DND-41 (cell line): ENCODE data around the gene HOMER3.

Experiments
- EZH2 ChIP-seq: IDR thresholded peaks from 3 replicates; pipeline ENCODE4 v1.6.1; 2012; ENCODE audit warnings: borderline replicate concordance, low read depth, mild to moderate bottlenecking, moderate library complexity, low read length, inconsistent platforms; ENCODE audit not compliant: severe bottlenecking
- TF ChIP-seq, protein P1 (sequence below): IDR thresholded peaks from 2 replicates; pipeline ENCODE4 v1.5.1; 2012; ENCODE audit warnings: borderline replicate concordance, low read length, moderate library complexity, mild to moderate bottlenecking; ENCODE audit not compliant: poor library complexity, severe bottlenecking; ENCODE audit errors: extremely low read depth

DNA sequence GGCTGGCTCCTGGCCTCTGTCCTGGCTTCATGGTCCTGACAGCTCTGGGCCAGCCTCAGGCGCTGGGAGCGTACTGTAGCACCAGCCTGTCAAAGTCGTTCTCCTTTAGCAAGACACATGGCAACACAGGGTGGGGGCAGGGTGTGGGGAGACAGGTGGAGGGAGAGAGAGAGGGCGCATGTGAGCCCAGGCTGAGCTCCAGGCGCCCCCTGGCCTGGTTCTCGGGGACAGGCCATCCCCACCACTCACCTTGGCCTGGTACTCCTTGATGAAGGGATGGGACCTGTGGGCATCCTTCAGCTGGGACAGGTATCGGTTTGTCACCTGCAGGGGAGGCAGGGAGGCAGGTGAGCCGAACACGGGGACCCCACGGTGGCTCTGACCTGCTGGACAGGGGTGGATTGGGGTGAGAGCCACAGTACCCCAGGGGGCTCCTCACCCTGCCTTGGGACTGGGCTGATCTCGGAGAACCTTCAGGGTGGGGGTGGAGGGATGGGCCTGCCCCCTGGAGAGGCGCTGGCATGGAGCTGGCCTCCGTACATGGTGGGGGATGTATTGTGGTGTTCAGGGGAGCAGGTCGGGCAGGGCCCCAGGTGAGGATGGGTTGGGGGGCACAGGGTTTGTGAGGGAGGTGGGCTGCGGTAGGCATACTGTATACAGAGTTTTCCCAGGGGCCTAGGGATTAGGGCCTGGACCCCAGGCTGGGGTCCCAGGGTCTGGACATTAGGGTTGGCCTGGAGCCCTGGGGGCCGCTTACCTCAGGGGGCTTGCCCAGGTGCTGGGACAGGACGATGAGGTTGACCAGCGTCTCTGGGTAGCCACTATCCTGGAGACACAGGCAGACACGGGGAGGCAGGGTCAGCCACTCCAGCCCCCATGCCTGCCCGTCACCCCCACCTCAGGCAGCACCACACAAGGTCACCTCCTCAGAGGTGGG is 41.1 kb downstream of the HOMER3 start:
- TF ChIP-seq, protein P1, sequence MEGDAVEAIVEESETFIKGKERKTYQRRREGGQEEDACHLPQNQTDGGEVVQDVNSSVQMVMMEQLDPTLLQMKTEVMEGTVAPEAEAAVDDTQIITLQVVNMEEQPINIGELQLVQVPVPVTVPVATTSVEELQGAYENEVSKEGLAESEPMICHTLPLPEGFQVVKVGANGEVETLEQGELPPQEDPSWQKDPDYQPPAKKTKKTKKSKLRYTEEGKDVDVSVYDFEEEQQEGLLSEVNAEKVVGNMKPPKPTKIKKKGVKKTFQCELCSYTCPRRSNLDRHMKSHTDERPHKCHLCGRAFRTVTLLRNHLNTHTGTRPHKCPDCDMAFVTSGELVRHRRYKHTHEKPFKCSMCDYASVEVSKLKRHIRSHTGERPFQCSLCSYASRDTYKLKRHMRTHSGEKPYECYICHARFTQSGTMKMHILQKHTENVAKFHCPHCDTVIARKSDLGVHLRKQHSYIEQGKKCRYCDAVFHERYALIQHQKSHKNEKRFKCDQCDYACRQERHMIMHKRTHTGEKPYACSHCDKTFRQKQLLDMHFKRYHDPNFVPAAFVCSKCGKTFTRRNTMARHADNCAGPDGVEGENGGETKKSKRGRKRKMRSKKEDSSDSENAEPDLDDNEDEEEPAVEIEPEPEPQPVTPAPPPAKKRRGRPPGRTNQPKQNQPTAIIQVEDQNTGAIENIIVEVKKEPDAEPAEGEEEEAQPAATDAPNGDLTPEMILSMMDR, result no peak
- no peak for TF ChIP-seq EZH2
